A549 (cell line): ENCODE results near the gene SHANK1.

Source experiments
- CBX2 ChIP-seq: fragments of 200-600 bp; sonication (generic); IDR thresholded peaks from 2 replicates; pipeline ENCODE4 v1.6.1; 2016; ENCODE audit warnings: low read depth, mild to moderate bottlenecking, borderline replicate concordance
- CTCF ChIP-seq: fragments of >200 bp; sonication (Bioruptor Twin); formaldehyde crosslinking; IDR thresholded peaks from 3 replicates; pipeline ENCODE4 v1.5.1; 2016
- ESRRA ChIP-seq: fragments of 150-350 bp; IDR thresholded peaks from 2 replicates; pipeline ENCODE4 v1.6.1; 2014; ENCODE audit warnings: mild to moderate bottlenecking, low read length, borderline replicate concordance
- FOSL2 ChIP-seq, 2 experiments: fragments of 450-650 bp in 1 of 2; fragments of >200 bp in 1 of 2; sonication (Bioruptor Twin) in 1 of 2; formaldehyde crosslinking; IDR thresholded peaks; 2 replicates each; pipeline versions ENCODE4 v1.5.0 to v1.6.1; 2016 to 2020; ENCODE audit warnings: mild to moderate bottlenecking in 1 of 2, moderate library complexity in 1 of 2
- HDAC2 ChIP-seq: fragments of 200-600 bp; sonication (generic); IDR thresholded peaks from 2 replicates; pipeline ENCODE4 v1.6.1; 2016
- MAFK ChIP-seq: fragments of 450-650 bp; IDR thresholded peaks from 2 replicates; pipeline ENCODE4 v1.6.1; 2014; ENCODE audit not compliant: partially characterized antibody
- ZFP36 ChIP-seq: fragments of 450-650 bp; IDR thresholded peaks from 2 replicates; pipeline ENCODE4 v1.6.1; 2014; ENCODE audit warnings: borderline replicate concordance; ENCODE audit not compliant: partially characterized antibody
- TF ChIP-seq, protein P1 (sequence below): IDR thresholded peaks from 2 replicates; pipeline ENCODE4 v1.6.1; 2012

GRCh38 chr19:50677636-50678035, 42.0 kb downstream of the SHANK1 start:
- no peak for TF ChIP-seq CTCF
- no peak for TF ChIP-seq ESRRA
- TF ChIP-seq, protein P1, sequence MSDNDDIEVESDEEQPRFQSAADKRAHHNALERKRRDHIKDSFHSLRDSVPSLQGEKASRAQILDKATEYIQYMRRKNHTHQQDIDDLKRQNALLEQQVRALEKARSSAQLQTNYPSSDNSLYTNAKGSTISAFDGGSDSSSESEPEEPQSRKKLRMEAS: no peak
- no peak for TF ChIP-seq HDAC2
- no peak for TF ChIP-seq FOSL2 (IDR thresholded peaks at IDR 0.05)
- TF ChIP-seq FOSL2 (CRISPR knock-in tag; IDR thresholded peaks at IDR 0.05): no peak
- TF ChIP-seq ZFP36: no peak
- no peak for TF ChIP-seq MAFK
- TF ChIP-seq CBX2: no peak
